GM23338 (cell line): ENCODE measurements around the gene ANKRD6.

Experiments used
- CTCF ChIP-seq, 2 experiments: fragments of 200-600 bp in 1 of 2; sonication (generic) in 1 of 2; conservative IDR thresholded peaks; 2 replicates each; pipeline versions ENCODE4 v1.5.1 to v1.6.1; 2016 to 2017; ENCODE audit warnings: antibody characterized with exemption in 2 of 2, low read depth in 2 of 2, mild to moderate bottlenecking in 2 of 2, moderate library complexity in 1 of 2
- ETS1 ChIP-seq: IDR thresholded peaks from 2 replicates; pipeline ENCODE4 v1.6.1; 2016; ENCODE audit warnings: antibody characterized with exemption
- EZH2 ChIP-seq: fragments of 200-600 bp; sonication (generic); IDR thresholded peaks from one replicate; pipeline ENCODE4 v1.8.0; 2017; ENCODE audit warnings: antibody characterized with exemption, mild to moderate bottlenecking, low read depth; ENCODE audit not compliant: unreplicated experiment
- EZH2phosphoT487 ChIP-seq: fragments of 200-600 bp; sonication (generic); IDR thresholded peaks from one replicate; pipeline ENCODE4 v1.8.1; 2018; ENCODE audit warnings: antibody characterized with exemption; ENCODE audit not compliant: unreplicated experiment
- POLR2AphosphoS5 ChIP-seq: IDR thresholded peaks from 2 replicates; pipeline ENCODE4 v1.6.1; 2016; ENCODE audit warnings: antibody characterized with exemption, low read depth
- ZNF462 ChIP-seq: fragments of 250-450 bp; sonication (Bioruptor Pico); IDR thresholded peaks from 2 replicates; pipeline ENCODE4 v1.5.0; 2020; ENCODE audit warnings: mild to moderate bottlenecking, moderate library complexity

- no peak for TF ChIP-seq ETS1
- TF ChIP-seq CTCF (conservative IDR thresholded peaks at IDR 0.05; ENCODE audit: low read depth in 2 of 2) = no peak
- no peak for TF ChIP-seq POLR2AphosphoS5
- no peak for TF ChIP-seq EZH2phosphoT487
- no peak for TF ChIP-seq ZNF462 (CRISPR knock-in tag)
- no peak for TF ChIP-seq EZH2
Measured at GRCh38 chr6:89485320-89485719, 52.4 kb downstream of the ANKRD6 start.
